Breast epithelium (tissue), 3 donors: ENCODE measurements around the gene CERS1.

ENCODE experiments used
- POLR2AphosphoS5 ChIP-seq, 3 donors: sonication (generic); formaldehyde crosslinking; IDR thresholded peaks; one replicate each; pipeline ENCODE4 v1.6.1; 2017; ENCODE audit warnings: antibody characterized with exemption in 3 of 3
- TF ChIP-seq, protein P1 (sequence below), 3 donors: fragments of 450-650 bp; IDR thresholded peaks; one replicate each; pipeline ENCODE4 v1.5.1; 2016 to 2017; ENCODE audit warnings: antibody characterized with exemption in 3 of 3, mild to moderate bottlenecking in 3 of 3, moderate library complexity in 3 of 3

DNA sequence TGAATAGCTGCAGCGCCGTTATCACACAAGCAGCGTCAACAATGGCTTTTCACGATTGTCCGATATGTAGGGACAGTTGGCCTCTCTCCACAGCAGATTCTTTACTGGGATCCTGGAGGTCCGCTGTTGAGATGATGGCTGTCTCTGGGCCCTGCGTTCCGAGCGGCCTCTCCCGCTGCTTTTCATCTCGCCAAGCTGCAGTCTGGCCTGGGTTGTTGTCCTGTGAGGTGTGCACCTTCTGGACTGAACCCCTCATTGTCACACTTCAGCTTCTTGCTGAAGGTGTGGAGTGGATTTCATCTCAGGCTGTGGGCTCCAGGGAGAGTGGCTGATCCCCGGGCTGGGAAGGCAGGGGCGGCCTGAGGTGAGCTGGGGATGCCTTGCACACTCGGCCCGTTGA is 54.6 kb downstream of the CERS1 start:
- TF ChIP-seq, protein P1, sequence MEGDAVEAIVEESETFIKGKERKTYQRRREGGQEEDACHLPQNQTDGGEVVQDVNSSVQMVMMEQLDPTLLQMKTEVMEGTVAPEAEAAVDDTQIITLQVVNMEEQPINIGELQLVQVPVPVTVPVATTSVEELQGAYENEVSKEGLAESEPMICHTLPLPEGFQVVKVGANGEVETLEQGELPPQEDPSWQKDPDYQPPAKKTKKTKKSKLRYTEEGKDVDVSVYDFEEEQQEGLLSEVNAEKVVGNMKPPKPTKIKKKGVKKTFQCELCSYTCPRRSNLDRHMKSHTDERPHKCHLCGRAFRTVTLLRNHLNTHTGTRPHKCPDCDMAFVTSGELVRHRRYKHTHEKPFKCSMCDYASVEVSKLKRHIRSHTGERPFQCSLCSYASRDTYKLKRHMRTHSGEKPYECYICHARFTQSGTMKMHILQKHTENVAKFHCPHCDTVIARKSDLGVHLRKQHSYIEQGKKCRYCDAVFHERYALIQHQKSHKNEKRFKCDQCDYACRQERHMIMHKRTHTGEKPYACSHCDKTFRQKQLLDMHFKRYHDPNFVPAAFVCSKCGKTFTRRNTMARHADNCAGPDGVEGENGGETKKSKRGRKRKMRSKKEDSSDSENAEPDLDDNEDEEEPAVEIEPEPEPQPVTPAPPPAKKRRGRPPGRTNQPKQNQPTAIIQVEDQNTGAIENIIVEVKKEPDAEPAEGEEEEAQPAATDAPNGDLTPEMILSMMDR (IDR thresholded peaks at IDR 0.05): no peak
- TF ChIP-seq POLR2AphosphoS5 (IDR thresholded peaks at IDR 0.05): no peak
